H1 (cell line): ENCODE measurements around the gene PDE1C.

Experiments used
- FOSL1 ChIP-seq: IDR thresholded peaks from 2 replicates; pipeline ENCODE4 v1.6.1; 2011; ENCODE audit warnings: mild to moderate bottlenecking, low read depth, low read length, moderate library complexity; ENCODE audit not compliant: insufficient read depth
- GTF2F1 ChIP-seq: IDR thresholded peaks from 2 replicates; pipeline ENCODE4 v1.6.1; 2012; ENCODE audit warnings: low read depth, low read length, improper control_type of control experiment, borderline replicate concordance
- POLR2A ChIP-seq, 2 experiments: IDR thresholded peaks; 1 replicate in 1 of 2; 2 replicates in 1 of 2; pipeline ENCODE4 v1.6.1; 2011; ENCODE audit warnings: low read depth in 2 of 2, low read length in 2 of 2, mild to moderate bottlenecking in 2 of 2; ENCODE audit errors: control extremely low read depth in 1 of 2
- POU5F1 ChIP-seq: IDR thresholded peaks from 2 replicates; pipeline ENCODE4 v1.6.1; 2011; ENCODE audit warnings: low read depth, mild to moderate bottlenecking, low read length, moderate library complexity
- SP1 ChIP-seq: IDR thresholded peaks from 2 replicates; pipeline ENCODE4 v1.6.1; 2011; ENCODE audit warnings: low read depth, low read length
- ZNF274 ChIP-seq: IDR thresholded peaks from 2 replicates; pipeline ENCODE4 v1.7.0; 2012; ENCODE audit warnings: low read length, borderline replicate concordance; ENCODE audit errors: extremely low read depth
- TF ChIP-seq, protein P1 (sequence below): IDR thresholded peaks from 2 replicates; pipeline ENCODE4 v1.6.1; 2011; ENCODE audit warnings: low read length, improper control_type of control experiment

DNA sequence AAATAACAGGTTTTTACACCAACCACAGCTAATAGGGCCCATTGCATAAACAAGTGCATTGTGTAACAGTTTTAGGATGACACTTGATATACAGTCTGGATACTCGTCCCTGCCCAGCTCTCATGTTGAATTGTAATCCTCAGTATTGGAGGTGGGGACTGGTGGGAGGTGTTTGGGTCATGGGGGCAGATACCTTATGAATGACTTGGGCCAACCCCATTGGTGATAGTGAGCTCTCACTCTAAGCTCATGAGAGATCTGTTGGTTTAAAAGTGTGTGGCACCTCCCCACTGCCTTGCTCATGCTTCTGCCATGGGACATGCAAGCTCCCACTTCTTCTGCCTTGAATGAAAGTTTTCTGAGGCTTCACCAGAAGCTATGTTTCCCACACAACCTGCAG is 136.7 kb downstream of the PDE1C start:
- TF ChIP-seq FOSL1 (no peak), GTF2F1 (no peak), POU5F1 (no peak), SP1 (no peak), POLR2A (IDR thresholded peaks at IDR 0.05; ENCODE audit: control extremely low read depth in 1 of 2, low read depth in 2 of 2, low read length in 2 of 2) (no peak), ZNF274 (no peak)
- TF ChIP-seq, protein P1, sequence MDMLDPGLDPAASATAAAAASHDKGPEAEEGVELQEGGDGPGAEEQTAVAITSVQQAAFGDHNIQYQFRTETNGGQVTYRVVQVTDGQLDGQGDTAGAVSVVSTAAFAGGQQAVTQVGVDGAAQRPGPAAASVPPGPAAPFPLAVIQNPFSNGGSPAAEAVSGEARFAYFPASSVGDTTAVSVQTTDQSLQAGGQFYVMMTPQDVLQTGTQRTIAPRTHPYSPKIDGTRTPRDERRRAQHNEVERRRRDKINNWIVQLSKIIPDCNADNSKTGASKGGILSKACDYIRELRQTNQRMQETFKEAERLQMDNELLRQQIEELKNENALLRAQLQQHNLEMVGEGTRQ = no peak
